Cardiac muscle cell (in vitro differentiated cells and primary cell): ENCODE data around the gene SP6. TPM values are rescaled to one million over a fixed set of nuclear protein-coding genes. Genes with fewer than 3 reads are reported as not detected.

ENCODE experiments used
- DNase-seq, 2 donors: peaks; one replicate each; pipeline versions ENCODE4 v3.0.0 to v3.0.0-alpha.2; 2010 to 2017; ENCODE audit warnings: low read depth in 1 of 2, low spot score in 1 of 2
- H3K27ac ChIP-seq: fragments of 200-600 bp; sonication (generic); 2 replicates; pipeline ENCODE4 v1.5.1; 2016
- H3K27me3 ChIP-seq: fragments of 200-600 bp; sonication (generic); 2 replicates; pipeline ENCODE4 v1.6.0; 2016; ENCODE audit warnings: control low read depth
- H3K36me3 ChIP-seq: fragments of 200-600 bp; sonication (generic); 2 replicates; pipeline ENCODE4 v1.5.1; 2016; ENCODE audit warnings: control low read depth
- H3K4me1 ChIP-seq: fragments of 200-600 bp; sonication (generic); 2 replicates; pipeline ENCODE4 v1.8.1; 2017; ENCODE audit warnings: low read depth, mild to moderate bottlenecking, mixed run types
- H3K4me3 ChIP-seq: fragments of 200-600 bp; sonication (generic); 2 replicates; pipeline ENCODE4 v1.5.1; 2016; ENCODE audit warnings: mild to moderate bottlenecking
- H3K9me3 ChIP-seq: fragments of 200-600 bp; sonication (generic); 2 replicates; pipeline ENCODE4 v1.5.1; 2017; ENCODE audit warnings: low read depth, mild to moderate bottlenecking, control low read depth
- polyA plus RNA-seq: library from polyadenylated mRNA; unstranded; fragments of >200 nt; fragmentation: Nextera tagmentation; extraction: Ambion mirVana; gene quantifications from 2 replicates; pipeline ENCODE4 v1.2.1, GENCODE V29; 2016
- total RNA-seq: library from RNA; depleted of rRNA; stranded (reverse); fragments of >200 nt; gene quantifications from 2 replicates; pipeline ENCODE4 v1.2.3, GENCODE V29; 2016
- TF ChIP-seq, protein P1 (sequence below): IDR thresholded peaks from 2 replicates; pipeline ENCODE4 v1.5.1; 2012; ENCODE audit warnings: low read depth, mild to moderate bottlenecking, low read length

Gene SP6
- total RNA-seq (5.8 and 6.3 TPM in 2 replicates), polyA plus RNA-seq (4.6 and 5.0 TPM in 2 replicates)

DNA sequence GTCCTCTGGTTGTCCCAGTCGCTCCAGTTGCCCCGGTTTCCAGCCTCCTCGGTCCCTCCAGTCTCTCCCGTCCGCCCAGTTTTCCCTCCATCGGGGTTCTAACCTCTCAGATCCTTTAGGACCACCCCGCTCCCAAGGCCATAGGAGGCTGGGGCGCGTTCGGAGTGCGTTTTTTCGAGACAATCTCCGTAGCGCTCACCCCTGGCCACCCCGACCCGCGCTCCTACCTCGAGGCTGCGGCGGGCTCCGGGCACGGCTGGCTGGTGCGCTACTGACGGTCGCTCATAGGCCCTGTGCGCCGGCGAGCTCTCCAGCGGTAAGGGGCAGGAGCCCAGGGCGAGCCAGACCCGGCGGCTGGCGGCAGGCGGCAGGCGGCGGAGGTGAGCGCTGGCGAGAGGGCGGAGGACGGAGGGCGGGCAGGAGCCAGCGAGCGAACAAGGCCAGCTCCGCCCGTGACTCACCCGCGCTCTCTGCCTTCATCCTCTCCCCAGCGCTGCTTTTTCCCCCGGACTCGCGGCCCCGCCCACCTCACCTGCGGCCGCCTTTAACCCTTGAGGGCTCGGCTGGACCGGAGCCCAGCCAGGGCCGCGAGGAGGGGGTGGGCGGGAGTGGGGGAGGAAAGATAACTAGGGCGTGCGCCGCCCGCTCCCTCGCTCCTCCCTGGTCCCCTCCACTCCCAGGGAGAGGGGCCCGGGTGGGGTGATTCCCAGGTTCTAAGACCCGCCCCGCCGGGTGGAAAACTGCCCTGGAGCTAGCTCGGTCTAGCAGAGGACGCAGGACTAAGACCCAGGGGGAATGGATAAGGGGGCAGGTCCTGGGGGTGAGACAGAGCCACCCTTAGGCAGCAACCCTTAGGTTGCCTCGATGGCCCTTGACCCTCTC is at the start of gene SP6:
Gene SP6, minus strand, starts transcription at position 472 of the 882 bp plus-strand sequence. CDS start 2,734 bp downstream, outside the sequence.
- Histone ChIP-seq H3K4me3 (peak within 1 kb of the TSS; percentile 30), H3K9me3 (no peaks in the 10 kb centered on the region), H3K36me3 (no peaks in the 10 kb centered on the region), H3K27me3 (peaks cover 53% of the 10 kb centered on the region), H3K4me1 (peaks cover 16% of the 10 kb centered on the region), H3K27ac (no peak within 1 kb of the TSS)
- DNase-seq, result peak; percentile 62 to 86
- TF ChIP-seq, protein P1, sequence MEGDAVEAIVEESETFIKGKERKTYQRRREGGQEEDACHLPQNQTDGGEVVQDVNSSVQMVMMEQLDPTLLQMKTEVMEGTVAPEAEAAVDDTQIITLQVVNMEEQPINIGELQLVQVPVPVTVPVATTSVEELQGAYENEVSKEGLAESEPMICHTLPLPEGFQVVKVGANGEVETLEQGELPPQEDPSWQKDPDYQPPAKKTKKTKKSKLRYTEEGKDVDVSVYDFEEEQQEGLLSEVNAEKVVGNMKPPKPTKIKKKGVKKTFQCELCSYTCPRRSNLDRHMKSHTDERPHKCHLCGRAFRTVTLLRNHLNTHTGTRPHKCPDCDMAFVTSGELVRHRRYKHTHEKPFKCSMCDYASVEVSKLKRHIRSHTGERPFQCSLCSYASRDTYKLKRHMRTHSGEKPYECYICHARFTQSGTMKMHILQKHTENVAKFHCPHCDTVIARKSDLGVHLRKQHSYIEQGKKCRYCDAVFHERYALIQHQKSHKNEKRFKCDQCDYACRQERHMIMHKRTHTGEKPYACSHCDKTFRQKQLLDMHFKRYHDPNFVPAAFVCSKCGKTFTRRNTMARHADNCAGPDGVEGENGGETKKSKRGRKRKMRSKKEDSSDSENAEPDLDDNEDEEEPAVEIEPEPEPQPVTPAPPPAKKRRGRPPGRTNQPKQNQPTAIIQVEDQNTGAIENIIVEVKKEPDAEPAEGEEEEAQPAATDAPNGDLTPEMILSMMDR, result peak; percentile 20

DNA sequence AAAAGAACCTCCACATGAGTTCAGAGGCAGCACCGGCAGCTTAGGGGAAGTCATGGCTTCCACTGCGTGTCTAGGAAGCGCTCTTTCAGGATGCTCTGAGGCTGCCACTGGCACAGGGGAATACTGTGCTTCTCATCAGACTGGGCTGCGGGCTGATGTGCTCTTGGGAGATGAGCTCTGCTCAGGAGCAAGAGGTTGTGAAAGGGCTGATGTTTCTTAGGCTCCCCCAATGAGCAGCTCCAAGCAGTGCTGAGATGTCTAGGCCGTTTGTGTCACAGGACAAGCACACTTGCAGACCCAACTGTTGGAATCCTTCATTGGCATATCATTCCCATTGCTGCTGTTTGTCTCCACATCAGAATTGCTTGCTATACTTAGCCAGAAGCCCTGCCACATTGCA is 48.7 kb upstream of the SP6 start:
- H3K27ac ChIP-seq, result peak overlapping the region; percentile 76

DNA sequence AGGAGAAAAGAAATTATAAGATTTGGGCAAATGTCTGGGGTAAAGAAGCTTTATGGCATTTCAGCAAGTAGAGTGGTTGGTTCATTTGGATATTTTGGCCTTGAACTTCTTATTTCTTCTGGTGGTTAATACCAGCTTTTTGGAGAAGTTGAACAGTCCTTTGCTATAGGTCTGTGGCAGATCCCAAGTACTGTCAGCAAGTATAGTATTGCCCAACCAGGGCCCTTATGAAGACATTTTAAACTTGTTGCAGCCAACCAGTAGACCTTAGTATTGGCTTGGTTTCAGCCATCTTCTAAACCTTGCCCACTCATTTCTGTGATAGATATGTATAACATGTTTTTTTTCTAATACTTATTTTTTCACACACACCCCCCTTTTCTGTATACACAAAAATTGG is 47.3 kb upstream of the SP6 start:
- DNase-seq, result no peak
- H3K9me3 ChIP-seq, result no peaks in the 10 kb centered on the region
- TF ChIP-seq, protein P1, result no peak
- no peaks in the 10 kb centered on the region for H3K27me3 ChIP-seq
- H3K27ac ChIP-seq, result no peak overlapping the region
- H3K36me3 ChIP-seq, result no peaks in the 10 kb centered on the region
- H3K4me1 ChIP-seq, result peaks cover 40% of the 10 kb centered on the region
- no peak overlapping the region for H3K4me3 ChIP-seq

More for the DNA sequence above, 48.7 kb upstream of the SP6 start:
- no peaks in the 10 kb centered on the region for H3K36me3 ChIP-seq
- DNase-seq, result no peak
- TF ChIP-seq, protein P1, result no peak
- H3K4me1 ChIP-seq, result peaks cover 44% of the 10 kb centered on the region
- no peaks in the 10 kb centered on the region for H3K9me3 ChIP-seq
- H3K27me3 ChIP-seq, result no peaks in the 10 kb centered on the region
- no peak overlapping the region for H3K4me3 ChIP-seq

DNA sequence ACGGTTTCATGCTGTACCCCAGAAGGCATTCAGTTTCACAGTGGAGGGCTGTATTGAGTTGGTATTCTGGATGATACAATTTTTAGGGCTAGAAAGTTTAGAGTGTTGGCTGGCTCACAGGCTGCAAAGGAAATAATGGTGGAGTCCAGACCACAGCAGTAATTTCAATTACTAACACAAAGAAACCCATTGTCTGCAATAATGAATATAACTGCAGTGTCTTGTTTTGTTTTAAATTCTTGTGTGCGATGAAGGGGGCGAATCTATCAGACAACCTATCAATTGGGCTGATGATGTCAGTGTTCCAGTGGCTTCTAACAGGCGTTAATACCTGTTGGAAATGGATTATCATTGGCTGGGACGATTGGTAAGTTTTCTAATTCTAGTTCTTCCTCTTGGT is 46.6 kb upstream of the SP6 start:
- peak overlapping the region; percentile 93 for H3K27ac ChIP-seq
- no peaks in the 10 kb centered on the region for H3K27me3 ChIP-seq
- no peak for DNase-seq
- TF ChIP-seq, protein P1, result no peak
- H3K9me3 ChIP-seq, result no peaks in the 10 kb centered on the region
- H3K4me3 ChIP-seq, result peak overlapping the region; percentile 78
- H3K36me3 ChIP-seq, result no peaks in the 10 kb centered on the region
- peaks cover 36% of the 10 kb centered on the region for H3K4me1 ChIP-seq

DNA sequence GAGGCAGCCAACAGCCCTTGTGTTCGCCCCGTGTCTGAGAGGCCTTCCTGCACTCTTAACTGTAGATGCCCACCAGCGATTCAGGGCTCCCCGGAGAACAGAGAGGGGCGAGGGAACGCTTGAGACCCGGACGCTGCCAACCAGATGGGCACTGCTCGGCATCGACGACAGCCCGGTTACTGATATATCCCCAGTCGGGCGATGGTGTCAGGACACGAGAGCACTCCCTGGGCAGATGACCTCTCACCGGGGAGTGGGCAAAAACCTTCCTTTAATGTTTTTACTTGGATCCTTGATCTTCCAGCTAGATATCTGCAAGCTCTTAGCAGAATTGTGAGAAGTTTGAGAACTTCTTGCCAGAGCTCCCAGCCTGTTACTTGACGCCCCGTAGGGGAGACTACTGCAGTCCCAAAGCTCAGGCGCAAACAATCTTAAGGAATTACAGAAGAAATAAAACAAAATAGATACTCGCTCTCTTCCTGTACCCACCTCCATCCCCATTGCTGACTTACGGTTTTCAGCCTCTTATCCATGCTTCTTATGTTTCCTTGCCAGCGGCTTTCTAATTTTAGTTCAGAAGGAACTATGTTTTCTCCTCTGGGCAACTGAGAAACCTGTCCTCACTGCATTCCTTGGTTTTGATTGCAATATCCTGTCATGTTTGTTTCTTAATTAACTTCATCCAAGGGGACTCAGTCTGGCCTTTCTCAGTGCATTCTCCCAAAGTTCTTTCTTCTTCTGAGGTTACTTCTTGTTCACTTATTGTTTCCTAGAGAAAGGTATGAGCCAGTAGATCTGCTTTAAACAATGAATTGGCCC is 45.9 kb upstream of the SP6 start:
- no peaks in the 10 kb centered on the region for H3K27me3 ChIP-seq
- peak overlapping the region; percentile 93 for H3K27ac ChIP-seq
- peaks cover 29% of the 10 kb centered on the region for H3K4me1 ChIP-seq
- H3K36me3 ChIP-seq, result no peaks in the 10 kb centered on the region
- H3K9me3 ChIP-seq, result no peaks in the 10 kb centered on the region
- TF ChIP-seq, protein P1, result no peak
- H3K4me3 ChIP-seq, result peak overlapping the region; percentile 78
- DNase-seq, result peak in 1 of 2 donors; percentile 36
